IMR-90 (cell line): ENCODE results near the gene PTPRN2. TPM values are rescaled to one million over a fixed set of nuclear protein-coding genes. Genes with fewer than 3 reads are reported as not detected.

Experiments
- ATAC-seq: fragments of 200-7000 bp; cut with Tn5 transposase; 2 replicates; pipeline ENCODE4 v1.9.1; 2020; ENCODE audit warnings: low read depth, mild to moderate bottlenecking, moderate library complexity
- BruUV-seq: library from RNA; stranded (reverse); fragments of 400-500 nt; replicated peaks from 2 replicates; lab custom pipeline; 2021; lab: Mats Ljungman, UMichigan
- CTCF ChIA-PET: fragments of 300-600 bp; formaldehyde crosslinking; extraction: SDS; loops from one replicate; lab custom pipeline; 2021; ENCODE audit warnings: antibody characterized with exemption; lab: Yijun Ruan, JAX
- POLR2A ChIA-PET: fragments of 300-600 bp; sonication (Branson Sonifier 250); formaldehyde crosslinking; loops from one replicate; lab custom pipeline; 2022; ENCODE audit warnings: antibody characterized with exemption; ENCODE audit not compliant: unreplicated experiment; lab: Charles Lee
- DNase-seq: peaks from one replicate; pipeline ENCODE4 v3.0.0; 2013
- H2AFZ ChIP-seq: replicated peaks from 2 replicates; pipeline ENCODE3; 2013; ENCODE audit warnings: low read length, mild to moderate bottlenecking; ENCODE audit not compliant: poor library complexity
- H2AK5ac ChIP-seq: 2 replicates; pipeline ENCODE4 v1.6.1; 2013; ENCODE audit warnings: low read depth, low read length, inconsistent platforms
- H2AK9ac ChIP-seq: replicated peaks from 2 replicates; pipeline ENCODE3; 2013; ENCODE audit warnings: mild to moderate bottlenecking, low read depth, low read length, moderate library complexity; ENCODE audit not compliant: poor library complexity
- H2BK120ac ChIP-seq: 2 replicates; pipeline ENCODE4 v1.6.1; 2013; ENCODE audit warnings: low read depth, low read length, inconsistent platforms
- H2BK15ac ChIP-seq: 3 replicates; pipeline ENCODE4 v1.6.1; 2013; ENCODE audit warnings: low read depth, low read length, inconsistent platforms
- H2BK20ac ChIP-seq: 2 replicates; pipeline ENCODE4 v1.6.1; 2013; ENCODE audit warnings: low read depth, mild to moderate bottlenecking, inconsistent platforms, low read length, moderate library complexity
- H2BK5ac ChIP-seq: 2 replicates; pipeline ENCODE4 v1.6.1; 2013; ENCODE audit warnings: mild to moderate bottlenecking, low read depth, low read length, inconsistent platforms; ENCODE audit not compliant: poor library complexity, severe bottlenecking
- H3K14ac ChIP-seq: replicated peaks from 2 replicates; pipeline ENCODE4 v1.6.1; 2013; ENCODE audit warnings: low read depth, low read length, inconsistent platforms
- H3K18ac ChIP-seq: 2 replicates; pipeline ENCODE4 v1.6.1; 2013; ENCODE audit warnings: low read depth, low read length, control low read depth
- H3K23ac ChIP-seq: 2 replicates; pipeline ENCODE4 v1.6.1; 2013; ENCODE audit warnings: low read depth, low read length, inconsistent platforms
- H3K27ac ChIP-seq: 2 replicates; pipeline ENCODE4 v1.5.1; 2013; ENCODE audit warnings: mild to moderate bottlenecking, control low read depth, low read length; ENCODE audit not compliant: insufficient read depth
- H3K27me3 ChIP-seq: 2 replicates; pipeline ENCODE4 v1.6.1; 2013; ENCODE audit warnings: low read length; ENCODE audit not compliant: control insufficient read depth, insufficient read depth
- H3K36me3 ChIP-seq: 2 replicates; pipeline ENCODE4 v1.6.1; 2013; ENCODE audit warnings: low read length, mixed read lengths; ENCODE audit not compliant: control insufficient read depth, insufficient read depth
- H3K4ac ChIP-seq: 2 replicates; pipeline ENCODE4 v1.6.1; 2013; ENCODE audit warnings: low read depth, low read length, inconsistent platforms
- H3K4me1 ChIP-seq: 2 replicates; pipeline ENCODE4 v1.6.1; 2013; ENCODE audit warnings: low read length, mixed read lengths; ENCODE audit not compliant: control insufficient read depth, insufficient read depth
- H3K4me2 ChIP-seq: 2 replicates; pipeline ENCODE4 v1.6.1; 2013; ENCODE audit warnings: low read depth, mild to moderate bottlenecking, control low read depth, low read length, moderate library complexity
- H3K4me3 ChIP-seq: 2 replicates; pipeline ENCODE4 v1.5.1; 2013; ENCODE audit warnings: low read depth, mild to moderate bottlenecking, control low read depth, low read length, moderate library complexity; ENCODE audit not compliant: insufficient read depth
- H3K56ac ChIP-seq: 2 replicates; pipeline ENCODE4 v1.6.1; 2013; ENCODE audit warnings: low read length, inconsistent platforms; ENCODE audit not compliant: insufficient read depth; ENCODE audit errors: extremely low read depth
- H3K79me1 ChIP-seq, 2 experiments: 2 replicates each; pipeline ENCODE4 v1.6.1; 2013; ENCODE audit warnings: low read length in 2 of 2, inconsistent platforms in 1 of 2, low read depth in 1 of 2
- H3K9ac ChIP-seq: 2 replicates; pipeline ENCODE4 v1.6.1; 2013; ENCODE audit warnings: low read depth, low read length, control low read depth
- H3K9me1 ChIP-seq: 2 replicates; pipeline ENCODE4 v1.6.1; 2013; ENCODE audit warnings: low read length, inconsistent platforms; ENCODE audit not compliant: insufficient read depth
- H3K9me3 ChIP-seq: 2 replicates; pipeline ENCODE4 v1.6.1; 2013; ENCODE audit warnings: low read length; ENCODE audit not compliant: control insufficient read depth, insufficient read depth
- H4K20me1 ChIP-seq: 2 replicates; pipeline ENCODE4 v1.6.1; 2013; ENCODE audit warnings: low read length, inconsistent platforms; ENCODE audit not compliant: insufficient read depth
- H4K5ac ChIP-seq: 2 replicates; pipeline ENCODE4 v1.6.1; 2013; ENCODE audit warnings: mild to moderate bottlenecking, low read depth, low read length, control low read depth
- H4K8ac ChIP-seq, 2 experiments: 2 replicates each; pipeline ENCODE4 v1.6.1; 2013; ENCODE audit warnings: low read depth in 2 of 2, low read length in 2 of 2, control low read depth in 1 of 2, inconsistent platforms in 1 of 2
- H4K91ac ChIP-seq: 2 replicates; pipeline ENCODE4 v1.6.1; 2013; ENCODE audit warnings: low read depth, low read length, inconsistent platforms; ENCODE audit not compliant: insufficient read depth
- BHLHE40 ChIP-seq: fragments of 150-350 bp; IDR thresholded peaks from 2 replicates; pipeline ENCODE4 v1.6.1; 2016; ENCODE audit warnings: mild to moderate bottlenecking, low read depth, low read length
- CEBPB ChIP-seq: IDR thresholded peaks from 2 replicates; pipeline ENCODE4 v1.6.1; 2012; ENCODE audit warnings: low read depth, low read length, improper control_type of control experiment
- CHD1 ChIP-seq: IDR thresholded peaks from 2 replicates; pipeline ENCODE4 v1.6.1; 2012; ENCODE audit warnings: low read depth, low read length, improper control_type of control experiment
- CTCF ChIP-seq: conservative IDR thresholded peaks from 2 replicates; pipeline ENCODE4 v1.5.1; 2012; ENCODE audit warnings: mild to moderate bottlenecking, low read depth, low read length, improper control_type of control experiment
- ELK1 ChIP-seq: fragments of 150-350 bp; IDR thresholded peaks from 2 replicates; pipeline ENCODE4 v1.6.1; 2016; ENCODE audit warnings: low read depth, mild to moderate bottlenecking, low read length, moderate library complexity, borderline replicate concordance
- FOS ChIP-seq: fragments of 150-350 bp; IDR thresholded peaks from 2 replicates; pipeline ENCODE4 v1.6.1; 2016; ENCODE audit warnings: low read depth, low read length
- MAFK ChIP-seq: IDR thresholded peaks from 2 replicates; pipeline ENCODE4 v1.6.1; 2012; ENCODE audit warnings: low read depth, low read length, improper control_type of control experiment
- MAZ ChIP-seq: IDR thresholded peaks from 2 replicates; pipeline ENCODE4 v1.6.1; 2012; ENCODE audit warnings: low read depth, mild to moderate bottlenecking, low read length, improper control_type of control experiment, moderate library complexity, borderline replicate concordance
- MXI1 ChIP-seq: IDR thresholded peaks from 2 replicates; pipeline ENCODE4 v1.6.1; 2012; ENCODE audit warnings: low read depth, mild to moderate bottlenecking, low read length, moderate library complexity, borderline replicate concordance
- NFE2L2 ChIP-seq: fragments of 150-350 bp; IDR thresholded peaks from 2 replicates; pipeline ENCODE4 v1.6.1; 2016; ENCODE audit warnings: low read depth, mild to moderate bottlenecking, low read length
- POLR2A ChIP-seq: IDR thresholded peaks from 2 replicates; pipeline ENCODE4 v1.6.1; 2012; ENCODE audit warnings: mild to moderate bottlenecking, low read depth, low read length
- RAD21 ChIP-seq: IDR thresholded peaks from 2 replicates; pipeline ENCODE4 v1.6.1; 2012; ENCODE audit warnings: low read length, improper control_type of control experiment
- RCOR1 ChIP-seq: IDR thresholded peaks from 2 replicates; pipeline ENCODE4 v1.6.1; 2012; ENCODE audit warnings: mild to moderate bottlenecking, low read length, improper control_type of control experiment; ENCODE audit not compliant: insufficient replicate concordance
- RFX5 ChIP-seq: IDR thresholded peaks from 2 replicates; pipeline ENCODE4 v1.8.0; 2012; ENCODE audit warnings: low read depth, mild to moderate bottlenecking, low read length, moderate library complexity
- SMC3 ChIP-seq: fragments of 150-350 bp; IDR thresholded peaks from 2 replicates; pipeline ENCODE4 v1.6.1; 2016; ENCODE audit warnings: low read depth, mild to moderate bottlenecking, antibody characterized with exemption, low read length, moderate library complexity
- USF2 ChIP-seq: fragments of 150-350 bp; IDR thresholded peaks from 2 replicates; pipeline ENCODE4 v1.6.1; 2017; ENCODE audit warnings: mild to moderate bottlenecking, antibody characterized with exemption, low read length, low read depth
- WGBS, 2 experiments: methylation state at CpG; one replicate each; pipeline versions ENCODE4 v1.1.5 to v1.1.7; 2013; ENCODE audit warnings: missing lambda C conversion rate in 2 of 2; ENCODE audit not compliant: insufficient read length in 1 of 2; ENCODE audit errors: extremely low coverage in 2 of 2; 5-methylcytosine and 5-hydroxymethylcytosine counted together
- dilution Hi-C: fragments of 300-500 bp; cut with HindIII; formaldehyde crosslinking; loops from one replicate; pipeline ENCODE4 v1.14.3; 2018; ENCODE audit warnings: low sequenced_read_pairs; ENCODE audit not compliant: unreplicated experiment
- in situ Hi-C: fragments of 300-500 bp; cut with MboI; formaldehyde crosslinking; loops from 3 replicates; pipeline ENCODE4 v1.14.3; 2019; ENCODE audit warnings: low sequenced_read_pairs, inconsistent platforms, mixed read lengths
- intact Hi-C: fragments of 100-400 bp; cut with micrococcal nuclease; formaldehyde crosslinking; loops from 2 replicates; pipeline ENCODE4 v1.10.0; 2022
- polyA plus RNA-seq, 3 experiments: library from polyadenylated mRNA; depleted of rRNA; stranded (reverse); fragments of >200 nt; gene quantifications; 2 replicates each; pipeline ENCODE4 v1.2.3, GENCODE V29; 2012; ENCODE audit warnings: low replicate concordance in 1 of 3
- total RNA-seq: library from RNA; depleted of rRNA; stranded (reverse); fragments of >200 nt; gene quantifications from 2 replicates; pipeline ENCODE4 v1.2.3, GENCODE V29; 2012

The PTPRN2 gene
- total and polyA plus RNA-seq, 2 of the 4 experiments (the other 2 are of a cell fraction) = 0.03 TPM; not detected in 1

- Histone ChIP-seq H3K56ac (no peak overlapping the region), H2BK20ac (no peak overlapping the region), H3K23ac (no peak overlapping the region), H3K9me1 (no peaks in the 10 kb centered on the region), H4K5ac (no peak overlapping the region), H2AFZ (no peak overlapping the region), H2BK5ac (no peak overlapping the region), H3K4me3 (no peak overlapping the region), H3K9ac (no peak overlapping the region), H2BK120ac (no peak overlapping the region), H3K4ac (no peak overlapping the region), H2BK15ac (no peak overlapping the region), H4K8ac (no peak overlapping the region), H4K20me1 (no peaks in the 10 kb centered on the region), H3K4me2 (no peak overlapping the region), H2AK5ac (no peak overlapping the region), H3K9me3 (peaks cover 43% of the 10 kb centered on the region), H3K36me3 (no peaks in the 10 kb centered on the region), H3K27ac (no peak overlapping the region), H3K27me3 (no peaks in the 10 kb centered on the region), H2AK9ac (no peak overlapping the region), H3K14ac (no peak overlapping the region), H4K91ac (no peak overlapping the region), H3K4me1 (no peaks in the 10 kb centered on the region), H3K18ac (no peak overlapping the region), H3K79me1 (no peaks in the 10 kb centered on the region)
- CTCF ChIA-PET = no interaction called here
- POLR2A ChIA-PET = no interaction called here
- DNase-seq (no peak), ATAC-seq (no peak)
- BruUV-seq = no TSS peak
- in situ Hi-C loops = no loop called here
- dilution Hi-C loops = no loop called here
- 53% methylated on average over 3 of the region's 11 CpGs; no CpG with 5 or more reads in 1 of the 2 experiments for WGBS, 2 experiments
- intact Hi-C loops = no loop called here
- TF ChIP-seq CHD1 = no peak
- TF ChIP-seq MAZ = no peak
- no peak for TF ChIP-seq RAD21
- TF ChIP-seq BHLHE40 = no peak
- TF ChIP-seq MXI1 = no peak
- TF ChIP-seq MAFK = no peak
- no peak for TF ChIP-seq SMC3
- TF ChIP-seq USF2 = no peak
- TF ChIP-seq ELK1 = no peak
- no peak for TF ChIP-seq RCOR1
- no peak for TF ChIP-seq RFX5
- no peak for TF ChIP-seq NFE2L2
- no peak for TF ChIP-seq POLR2A
- no peak for TF ChIP-seq CEBPB
- TF ChIP-seq FOS = no peak
- TF ChIP-seq CTCF = no peak
Measured at GRCh38 chr7:158054611-158055010, 533.0 kb downstream of the PTPRN2 start.
